RWPE2 (cell line): ENCODE measurements around the gene FBXL13.

Experiments used
- ATAC-seq: fragments of 200-7000 bp; cut with Tn5 transposase; 3 replicates; pipeline ENCODE4 v1.9.1; 2021; ENCODE audit warnings: low read depth
- DNase-seq: peaks from one replicate; pipeline ENCODE4 v3.0.0-alpha.2; 2020; ENCODE audit warnings: low spot score
- H3K27ac ChIP-seq: fragments of 450-650 bp; 2 replicates; pipeline ENCODE4 v1.5.1; 2017; ENCODE audit warnings: mild to moderate bottlenecking; ENCODE audit not compliant: poor library complexity, severe bottlenecking
- H3K27me3 ChIP-seq: fragments of 250-450 bp; sonication (Bioruptor Pico); 2 replicates; pipeline ENCODE4 v1.5.1; 2021; ENCODE audit warnings: mild to moderate bottlenecking, moderate library complexity; ENCODE audit not compliant: insufficient read depth, poor library complexity, severe bottlenecking
- H3K36me3 ChIP-seq: fragments of 250-450 bp; sonication (Bioruptor Pico); 2 replicates; pipeline ENCODE4 v1.5.1; 2020; ENCODE audit warnings: low read depth, mild to moderate bottlenecking, moderate library complexity
- H3K4me1 ChIP-seq: fragments of 250-450 bp; sonication (Bioruptor Pico); 2 replicates; pipeline ENCODE4 v1.5.1; 2021; ENCODE audit warnings: mild to moderate bottlenecking, moderate library complexity; ENCODE audit not compliant: insufficient read depth, poor library complexity, severe bottlenecking
- H3K4me3 ChIP-seq: fragments of 250-450 bp; sonication (Bioruptor Pico); 2 replicates; pipeline ENCODE4 v1.5.1; 2021; ENCODE audit warnings: mild to moderate bottlenecking, moderate library complexity; ENCODE audit not compliant: severe bottlenecking
- H3K9me3 ChIP-seq: fragments of 250-450 bp; sonication (Bioruptor Pico); 2 replicates; pipeline ENCODE4 v1.5.1; 2021; ENCODE audit warnings: mild to moderate bottlenecking, moderate library complexity; ENCODE audit not compliant: severe bottlenecking
- TF ChIP-seq, protein P1 (sequence below): fragments of 450-650 bp; IDR thresholded peaks from one replicate; pipeline ENCODE4 v1.5.1; 2017; ENCODE audit warnings: mild to moderate bottlenecking, moderate library complexity; ENCODE audit not compliant: poor library complexity, severe bottlenecking

The FBXL13 gene

DNA sequence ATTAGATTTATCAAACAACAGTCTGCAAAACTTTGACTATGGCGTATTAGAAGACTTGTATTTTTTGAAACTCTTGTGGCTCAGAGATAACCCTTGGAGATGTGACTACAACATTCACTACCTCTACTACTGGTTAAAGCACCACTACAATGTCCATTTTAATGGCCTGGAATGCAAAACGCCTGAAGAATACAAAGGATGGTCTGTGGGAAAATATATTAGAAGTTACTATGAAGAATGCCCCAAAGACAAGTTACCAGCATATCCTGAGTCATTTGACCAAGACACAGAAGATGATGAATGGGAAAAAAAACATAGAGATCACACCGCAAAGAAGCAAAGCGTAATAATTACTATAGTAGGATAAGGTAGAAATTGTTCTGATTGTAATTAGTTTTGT is 130.4 kb downstream of the FBXL13 start:
- H3K27ac ChIP-seq = no peak overlapping the region
- no peak for ATAC-seq
- H3K27me3 ChIP-seq = no peaks in the 10 kb centered on the region
- no peaks in the 10 kb centered on the region for H3K36me3 ChIP-seq
- H3K4me1 ChIP-seq = no peaks in the 10 kb centered on the region
- no peaks in the 10 kb centered on the region for H3K9me3 ChIP-seq
- no peak for DNase-seq
- H3K4me3 ChIP-seq = no peak overlapping the region
- TF ChIP-seq, protein P1, sequence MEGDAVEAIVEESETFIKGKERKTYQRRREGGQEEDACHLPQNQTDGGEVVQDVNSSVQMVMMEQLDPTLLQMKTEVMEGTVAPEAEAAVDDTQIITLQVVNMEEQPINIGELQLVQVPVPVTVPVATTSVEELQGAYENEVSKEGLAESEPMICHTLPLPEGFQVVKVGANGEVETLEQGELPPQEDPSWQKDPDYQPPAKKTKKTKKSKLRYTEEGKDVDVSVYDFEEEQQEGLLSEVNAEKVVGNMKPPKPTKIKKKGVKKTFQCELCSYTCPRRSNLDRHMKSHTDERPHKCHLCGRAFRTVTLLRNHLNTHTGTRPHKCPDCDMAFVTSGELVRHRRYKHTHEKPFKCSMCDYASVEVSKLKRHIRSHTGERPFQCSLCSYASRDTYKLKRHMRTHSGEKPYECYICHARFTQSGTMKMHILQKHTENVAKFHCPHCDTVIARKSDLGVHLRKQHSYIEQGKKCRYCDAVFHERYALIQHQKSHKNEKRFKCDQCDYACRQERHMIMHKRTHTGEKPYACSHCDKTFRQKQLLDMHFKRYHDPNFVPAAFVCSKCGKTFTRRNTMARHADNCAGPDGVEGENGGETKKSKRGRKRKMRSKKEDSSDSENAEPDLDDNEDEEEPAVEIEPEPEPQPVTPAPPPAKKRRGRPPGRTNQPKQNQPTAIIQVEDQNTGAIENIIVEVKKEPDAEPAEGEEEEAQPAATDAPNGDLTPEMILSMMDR = no peak

GRCh38 chr7:102943423-102944169 is 131.0 kb downstream of the FBXL13 start:
- Histone ChIP-seq H3K4me1 (no peaks in the 10 kb centered on the region), H3K4me3 (no peak overlapping the region), H3K36me3 (no peaks in the 10 kb centered on the region), H3K27me3 (no peaks in the 10 kb centered on the region), H3K9me3 (no peaks in the 10 kb centered on the region), H3K27ac (no peak overlapping the region)
- TF ChIP-seq, protein P1 = no peak
- DNase-seq (no peak), ATAC-seq (no peak)

DNA sequence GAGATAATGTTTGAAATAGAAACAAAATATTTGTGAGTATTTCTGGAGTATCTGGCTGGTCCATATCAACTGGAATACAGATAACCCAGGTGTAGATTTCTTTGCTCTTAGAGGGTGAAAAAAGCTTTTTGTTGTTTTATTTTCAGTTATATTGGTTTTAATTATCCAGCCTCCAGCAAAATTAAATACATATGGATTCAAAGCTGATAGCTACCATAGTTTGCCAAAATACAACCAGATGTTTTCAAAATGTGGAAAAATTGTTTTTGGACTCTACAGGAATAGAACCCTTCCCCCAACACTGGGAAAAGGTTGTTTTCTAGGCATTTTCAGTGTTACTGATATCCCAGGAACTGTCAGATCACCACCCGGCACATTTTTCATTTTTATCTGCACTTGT is 131.7 kb downstream of the FBXL13 start:
- DNase-seq = no peak
- Histone ChIP-seq H3K9me3 (no peaks in the 10 kb centered on the region), H3K27ac (no peak overlapping the region), H3K4me1 (no peaks in the 10 kb centered on the region), H3K4me3 (no peak overlapping the region), H3K36me3 (no peaks in the 10 kb centered on the region), H3K27me3 (no peaks in the 10 kb centered on the region)
- TF ChIP-seq, protein P1 = no peak
- ATAC-seq = no peak

DNA sequence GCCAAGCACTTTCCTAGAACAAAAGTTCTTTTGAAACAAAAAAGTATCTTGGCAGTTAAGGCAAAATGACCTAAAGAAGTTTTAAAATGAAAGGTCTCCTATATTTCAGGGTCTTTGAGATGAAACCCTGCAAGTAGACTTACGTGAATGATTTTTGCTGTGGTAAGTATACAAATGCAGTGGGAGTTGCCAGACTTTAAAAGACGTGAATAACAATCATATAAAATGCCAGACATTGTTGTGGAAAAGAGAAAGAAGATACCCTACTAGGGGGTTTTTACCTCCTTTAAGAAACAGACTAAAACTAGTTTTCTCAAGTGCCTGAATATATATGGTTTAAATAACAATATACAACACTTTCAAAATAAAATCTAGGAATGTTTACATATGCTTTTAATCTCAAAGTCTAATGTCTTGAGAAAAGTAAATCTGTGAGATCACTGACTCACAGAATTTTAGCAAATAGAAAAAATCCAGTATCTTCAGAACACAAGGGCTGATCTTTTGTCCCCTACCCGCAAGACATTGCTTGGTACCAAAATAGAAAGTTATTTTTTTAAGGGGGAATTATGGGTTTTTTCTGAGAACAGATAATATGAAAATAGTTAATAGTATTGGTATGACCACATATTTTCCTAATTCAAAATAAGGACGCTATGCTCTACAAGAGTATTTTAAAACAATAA is 132.3 kb downstream of the FBXL13 start:
- DNase-seq (no peak), ATAC-seq (no peak)
- no peaks in the 10 kb centered on the region for H3K4me1 ChIP-seq
- H3K36me3 ChIP-seq = no peaks in the 10 kb centered on the region
- no peak overlapping the region for H3K4me3 ChIP-seq
- no peak overlapping the region for H3K27ac ChIP-seq
- TF ChIP-seq, protein P1 = no peak
- H3K9me3 ChIP-seq = no peaks in the 10 kb centered on the region
- no peaks in the 10 kb centered on the region for H3K27me3 ChIP-seq

- no peak for ATAC-seq
- Histone ChIP-seq H3K36me3 (no peaks in the 10 kb centered on the region), H3K4me3 (no peak overlapping the region), H3K9me3 (no peaks in the 10 kb centered on the region), H3K27ac (no peak overlapping the region), H3K4me1 (peaks cover 6% of the 10 kb centered on the region), H3K27me3 (no peaks in the 10 kb centered on the region)
- TF ChIP-seq, protein P1 = no peak
- DNase-seq = no peak
Measured at GRCh38 chr7:102938679-102939078, 135.9 kb downstream of the FBXL13 start.
